Stimulated activated CD4-positive, alpha-beta T cell treated with anti-CD3 and anti-CD28 coated beads, Interleukin-12 subunit alpha, Interleukin-12 subunit beta, amount 100 ng/mL, for 48 hours (primary cell): Measurements from ENCODE around the gene MTFR1L.

Source experiments
- DNase-seq, 3 donors: peaks; one replicate each; pipeline ENCODE4 v3.0.0-alpha.2; 2020; ENCODE audit warnings: low read depth in 2 of 3, low spot score in 1 of 3

MTFR1L gene

GRCh38 chr1:25790472-25790871 is 29.3 kb upstream of the MTFR1L start:
- DNase-seq = no peak

GRCh38 chr1:25792115-25792514 is 27.6 kb upstream of the MTFR1L start:
- DNase-seq = no peak

GRCh38 chr1:25793585-25794170 is 26.1 kb upstream of the MTFR1L start:
- no peak for DNase-seq

- DNase-seq = no peak
Measured at GRCh38 chr1:25794325-25794724, 25.4 kb upstream of the MTFR1L start.

GRCh38 chr1:25795211-25795610 is 24.5 kb upstream of the MTFR1L start:
- DNase-seq = no peak

- DNase-seq = no peak
Measured at GRCh38 chr1:25795946-25796810, 23.6 kb upstream of the MTFR1L start.

- peak; percentile 79 to 88 (median 83) for DNase-seq
Measured at GRCh38 chr1:25796811-25797458, 22.8 kb upstream of the MTFR1L start.

- peak in 1 of 3 donors; percentile 29 for DNase-seq
Measured at GRCh38 chr1:25797939-25798338, 21.8 kb upstream of the MTFR1L start.

GRCh38 chr1:25798666-25799351 is 20.9 kb upstream of the MTFR1L start:
- no peak for DNase-seq

- no peak for DNase-seq
Measured at GRCh38 chr1:25799352-25799934, 20.3 kb upstream of the MTFR1L start.

- DNase-seq = no peak
Measured at GRCh38 chr1:25799935-25800702, 19.6 kb upstream of the MTFR1L start, which contains the start of gene SELENON. Gene SELENON, plus strand, starts transcription at chr1:25800193. Its CDS starts 38 bp downstream, at chr1:25800231.

- DNase-seq = no peak
Measured at GRCh38 chr1:25800703-25801377, 18.9 kb upstream of the MTFR1L start.

GRCh38 chr1:25802915-25803314 is 16.8 kb upstream of the MTFR1L start:
- no peak for DNase-seq

- DNase-seq = no peak
Measured at GRCh38 chr1:25803368-25803767, 16.4 kb upstream of the MTFR1L start.

GRCh38 chr1:25804244-25804963 is 15.3 kb upstream of the MTFR1L start:
- no peak for DNase-seq

GRCh38 chr1:25804964-25805862 is 14.5 kb upstream of the MTFR1L start:
- no peak for DNase-seq

- DNase-seq = no peak
Measured at GRCh38 chr1:25805863-25806225, 13.9 kb upstream of the MTFR1L start.

GRCh38 chr1:25806418-25806817 is 13.3 kb upstream of the MTFR1L start:
- DNase-seq = no peak
